Measurements from ENCODE around the gene VWF.

Gene VWF

DNA sequence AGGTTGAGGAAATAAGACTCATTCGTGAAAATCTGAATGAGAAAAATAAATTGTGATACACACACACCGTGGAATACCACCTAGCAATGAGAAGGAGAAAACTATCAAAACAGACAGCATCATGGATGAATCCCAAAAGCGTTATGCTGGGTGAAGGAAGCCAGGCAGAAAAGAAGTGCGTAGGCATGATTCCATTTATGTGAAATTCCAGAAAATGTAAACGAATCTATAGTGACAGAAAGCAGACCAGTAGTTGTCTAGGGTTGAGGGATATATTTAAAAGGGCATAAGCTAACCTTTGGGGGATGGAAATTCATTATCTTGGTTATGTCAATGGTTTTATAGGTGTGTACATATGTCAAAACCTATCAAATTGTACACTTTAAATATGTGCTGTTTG is 136.9 kb downstream of the VWF start:
- DNase-seq (ENCODE audit: low read depth, low spot score), result no peak

DNA sequence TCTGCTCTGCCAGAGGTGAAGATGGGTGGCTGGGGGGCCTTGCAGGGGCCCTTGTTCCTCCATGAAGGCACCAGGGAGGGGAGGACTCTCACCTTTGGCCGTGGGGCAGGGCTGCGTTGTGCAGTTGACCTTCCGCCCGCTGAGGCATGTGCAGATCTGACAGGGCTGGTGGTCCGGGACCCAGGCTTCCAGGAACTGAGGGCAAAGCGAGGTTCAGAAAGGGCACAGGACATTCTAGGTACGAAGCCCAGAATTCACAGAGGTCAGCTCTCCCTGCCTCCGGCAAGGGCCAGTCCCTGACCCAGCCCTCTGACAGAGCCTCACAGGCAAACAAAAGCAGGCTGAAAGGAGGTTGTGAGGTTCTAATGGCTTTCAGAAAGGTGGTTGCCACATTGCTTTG is 139.0 kb downstream of the VWF start:
- no peak for DNase-seq (ENCODE audit: low read depth, low spot score)

DNA sequence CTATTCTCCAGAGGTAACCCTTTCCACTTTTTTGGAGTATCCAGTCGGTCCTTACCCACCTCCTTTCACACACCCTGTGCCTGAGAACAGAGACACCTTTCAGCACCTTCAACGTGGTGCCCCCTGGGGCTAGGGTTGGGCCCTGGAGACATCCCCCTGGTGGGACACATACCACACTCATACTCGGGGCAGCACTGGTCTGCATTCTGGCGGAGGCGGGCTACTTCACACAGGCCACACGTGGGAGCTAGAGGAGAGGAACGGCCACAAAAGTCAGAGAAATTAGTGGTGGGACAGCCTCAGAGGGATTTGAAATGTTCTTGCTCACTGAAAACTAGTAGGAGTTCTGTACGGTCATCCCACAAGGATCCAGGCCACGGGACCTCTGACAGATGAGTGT is 139.6 kb downstream of the VWF start:
- DNase-seq (ENCODE audit: low read depth, low spot score), result no peak

DNA sequence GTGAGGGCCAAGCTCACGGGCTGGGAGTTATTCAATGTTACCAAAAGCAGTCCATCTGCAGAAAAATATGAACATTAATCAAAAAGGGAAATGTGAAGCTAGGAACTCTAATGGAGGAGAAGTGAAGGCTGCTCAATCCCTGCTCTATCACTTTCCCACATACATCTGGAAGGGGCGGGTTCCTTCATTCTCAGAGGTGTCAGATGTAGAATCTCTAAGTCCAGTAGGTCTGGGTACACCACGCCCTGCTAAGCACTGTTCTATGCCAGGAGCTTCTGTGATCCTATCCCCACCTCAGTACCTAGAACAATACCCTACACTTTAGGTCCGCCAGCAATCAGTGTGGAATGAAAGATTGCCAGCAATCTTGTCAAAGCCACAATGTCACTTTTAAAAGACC is 142.4 kb downstream of the VWF start:
- no peak for DNase-seq (ENCODE audit: low read depth, low spot score)

DNA sequence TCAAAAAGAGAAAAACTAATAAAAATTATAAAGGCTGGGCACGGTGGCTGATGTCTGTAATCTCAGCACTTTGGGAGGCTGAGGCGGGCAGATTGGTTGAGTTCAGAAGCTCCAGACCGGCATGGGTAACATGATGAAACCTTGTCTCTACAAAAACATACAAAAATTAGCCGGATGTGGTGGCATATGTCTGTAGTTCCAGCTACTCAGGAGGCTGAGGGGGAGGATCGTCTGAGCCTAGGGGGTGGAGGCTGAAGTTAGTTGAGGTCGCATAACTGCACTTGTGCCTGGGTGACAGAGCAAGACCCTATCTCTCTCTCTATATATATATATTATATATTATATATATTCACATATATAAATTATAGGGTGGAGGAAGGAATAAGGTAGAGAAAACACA is 146.9 kb downstream of the VWF start:
- DNase-seq (ENCODE audit: low read depth, low spot score), result no peak

DNA sequence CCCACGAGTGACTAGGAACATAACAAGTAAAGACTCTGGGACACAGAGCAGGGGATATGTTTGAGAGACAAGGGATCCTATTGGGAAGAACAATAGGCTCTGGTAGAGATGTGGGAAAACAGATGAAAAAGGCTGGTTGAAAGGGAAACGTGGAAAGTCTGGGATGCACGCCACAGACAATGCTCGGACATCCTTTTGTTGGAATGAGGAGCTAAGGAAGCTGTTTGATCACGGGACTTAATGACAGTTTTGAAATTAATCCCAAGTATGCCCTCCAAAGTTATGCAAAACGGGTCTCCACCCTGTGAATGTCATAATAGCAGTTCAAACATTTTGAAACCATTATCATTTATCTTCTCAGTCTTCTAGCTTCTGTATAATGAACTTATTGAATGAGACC is 147.8 kb downstream of the VWF start:
- no peak for DNase-seq (ENCODE audit: low read depth, low spot score)

DNA sequence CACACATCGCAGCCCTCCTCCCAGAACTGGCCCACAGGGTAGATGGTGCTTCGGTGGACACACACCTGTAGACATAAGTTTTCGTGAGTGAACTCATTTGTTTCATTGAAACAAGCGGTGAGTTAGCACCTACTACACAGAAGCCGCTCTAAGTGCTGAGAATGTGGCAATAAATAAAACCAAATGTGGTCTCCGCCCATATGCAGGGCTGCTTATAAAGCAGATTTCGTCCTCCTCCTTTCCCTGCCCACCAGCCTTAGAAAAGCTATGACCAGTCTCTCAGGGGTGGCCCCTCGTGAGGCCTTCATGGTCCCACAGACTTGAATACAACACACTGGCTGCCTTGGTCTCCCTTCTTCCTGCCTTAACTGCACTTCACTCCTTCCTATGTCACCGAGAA is 148.3 kb downstream of the VWF start:
- no peak for DNase-seq (ENCODE audit: low read depth, low spot score)

DNA sequence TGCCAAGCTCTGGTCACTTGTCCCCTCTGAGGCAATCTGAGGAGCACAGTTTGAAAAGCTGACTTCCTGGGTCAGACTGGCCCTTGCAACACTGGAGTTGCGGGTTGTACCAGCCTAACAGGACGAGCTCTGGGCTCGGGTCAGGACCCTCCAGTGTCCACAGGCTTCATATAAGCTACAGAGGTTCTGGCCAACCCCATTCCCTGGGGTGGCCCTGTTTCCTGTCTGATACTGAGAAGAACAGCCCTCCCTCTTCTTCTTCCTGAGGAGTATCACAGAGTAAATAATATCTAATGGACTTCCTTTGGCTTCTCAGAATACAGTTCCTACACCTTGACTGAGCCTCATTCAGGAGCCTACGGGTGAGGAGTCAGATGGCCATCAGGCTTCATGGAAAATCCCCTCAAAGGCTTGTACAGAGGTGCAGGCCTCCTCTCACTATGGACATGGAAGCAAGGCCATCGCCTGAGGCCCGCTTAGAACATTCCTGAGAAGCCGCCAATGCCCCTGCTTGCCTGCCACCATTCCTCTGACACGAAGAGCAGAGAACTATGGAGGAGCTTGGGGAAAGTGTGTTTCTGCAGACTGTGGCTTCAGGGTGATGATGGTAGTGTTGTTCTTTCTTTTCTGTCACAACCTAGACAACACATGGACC is 150.9 kb downstream of the VWF start:
- DNase-seq (ENCODE audit: low read depth, low spot score), result no peak

DNA sequence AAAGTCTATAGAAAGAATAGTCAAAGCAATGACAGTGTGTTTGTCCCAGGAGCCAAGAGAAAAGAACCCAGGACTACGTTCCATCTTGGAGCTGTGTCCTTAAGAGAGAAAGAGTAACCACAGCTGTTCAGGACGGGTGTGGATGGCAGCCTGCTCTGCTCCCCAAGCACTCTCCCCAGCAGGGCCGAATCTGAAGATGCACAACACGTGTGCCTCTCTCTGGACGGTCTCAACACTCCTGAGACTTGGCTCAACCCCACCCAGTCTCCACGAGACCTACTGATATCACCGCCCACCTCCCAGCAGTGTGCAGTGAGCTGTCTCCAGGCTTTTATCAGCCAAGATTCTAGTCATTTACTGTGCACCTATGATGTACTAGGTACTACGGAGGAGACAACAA is 152.1 kb downstream of the VWF start:
- no peak for DNase-seq (ENCODE audit: low read depth, low spot score)

DNA sequence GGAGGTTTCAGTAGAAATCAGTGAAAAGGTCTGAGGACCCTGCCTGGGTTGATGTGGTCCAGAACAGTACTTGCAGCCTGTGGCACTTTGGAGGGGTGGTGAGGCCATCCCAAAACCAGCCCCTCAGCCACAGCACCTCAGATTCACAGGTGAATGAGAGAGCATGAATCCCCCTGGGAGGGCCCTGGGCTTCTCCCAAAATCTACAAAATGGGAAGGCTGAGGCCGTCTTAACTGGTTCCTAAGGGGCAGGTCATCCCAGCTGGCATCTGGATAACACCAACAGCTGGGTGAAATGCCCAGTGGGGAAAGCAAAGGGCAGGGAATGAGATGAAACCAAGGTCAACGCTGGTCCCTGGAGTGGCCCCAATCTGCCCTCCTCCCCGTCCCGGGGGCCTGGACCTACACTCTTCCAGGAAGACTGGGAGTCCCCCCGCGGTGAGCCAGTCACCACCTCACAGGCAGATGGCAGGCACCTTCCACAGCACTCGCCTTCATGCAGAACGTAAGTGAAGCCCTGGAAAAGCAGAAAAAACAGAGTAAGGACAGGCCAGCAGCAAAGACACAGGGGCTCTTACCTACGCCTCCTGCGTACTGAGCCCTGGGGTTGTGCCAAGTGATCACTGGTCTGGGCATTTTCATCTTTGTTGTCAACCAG is 153.1 kb downstream of the VWF start:
- no peak for DNase-seq (ENCODE audit: low read depth, low spot score)

DNA sequence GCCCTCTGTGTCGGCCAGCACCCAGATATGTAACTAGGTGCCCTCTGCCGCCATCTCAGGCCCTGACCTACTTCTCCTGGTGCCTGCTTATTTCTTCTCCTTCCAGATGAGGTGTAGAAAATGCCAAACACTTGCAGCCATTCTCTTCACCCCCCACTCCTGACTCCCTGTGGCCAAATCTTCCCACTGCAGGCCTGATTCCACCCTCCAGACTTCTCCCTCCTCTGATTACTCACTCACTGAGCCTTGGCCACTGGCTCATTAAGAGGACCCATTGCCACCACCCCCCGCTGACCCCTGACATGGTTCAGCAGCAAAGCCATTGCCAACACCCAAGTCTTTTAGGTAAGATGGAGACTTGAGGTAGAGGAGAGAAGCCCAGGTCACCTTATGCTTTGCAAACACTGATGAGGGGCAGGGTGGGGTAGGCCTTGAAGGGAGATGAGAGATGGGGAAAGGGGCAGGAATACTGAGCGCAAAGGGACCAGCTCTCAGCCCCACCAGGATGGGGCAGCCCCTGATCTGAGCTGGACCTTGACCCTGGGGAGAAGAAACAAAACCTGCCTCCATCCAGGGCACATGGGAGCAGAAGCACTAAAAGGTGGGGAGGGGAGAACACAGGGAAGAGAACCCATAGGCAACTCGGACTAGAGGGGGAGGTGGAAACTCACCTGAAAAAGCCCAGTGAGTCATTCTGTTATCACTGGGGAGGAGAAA is 154.3 kb downstream of the VWF start:
- DNase-seq (ENCODE audit: low read depth, low spot score), result no peak

DNA sequence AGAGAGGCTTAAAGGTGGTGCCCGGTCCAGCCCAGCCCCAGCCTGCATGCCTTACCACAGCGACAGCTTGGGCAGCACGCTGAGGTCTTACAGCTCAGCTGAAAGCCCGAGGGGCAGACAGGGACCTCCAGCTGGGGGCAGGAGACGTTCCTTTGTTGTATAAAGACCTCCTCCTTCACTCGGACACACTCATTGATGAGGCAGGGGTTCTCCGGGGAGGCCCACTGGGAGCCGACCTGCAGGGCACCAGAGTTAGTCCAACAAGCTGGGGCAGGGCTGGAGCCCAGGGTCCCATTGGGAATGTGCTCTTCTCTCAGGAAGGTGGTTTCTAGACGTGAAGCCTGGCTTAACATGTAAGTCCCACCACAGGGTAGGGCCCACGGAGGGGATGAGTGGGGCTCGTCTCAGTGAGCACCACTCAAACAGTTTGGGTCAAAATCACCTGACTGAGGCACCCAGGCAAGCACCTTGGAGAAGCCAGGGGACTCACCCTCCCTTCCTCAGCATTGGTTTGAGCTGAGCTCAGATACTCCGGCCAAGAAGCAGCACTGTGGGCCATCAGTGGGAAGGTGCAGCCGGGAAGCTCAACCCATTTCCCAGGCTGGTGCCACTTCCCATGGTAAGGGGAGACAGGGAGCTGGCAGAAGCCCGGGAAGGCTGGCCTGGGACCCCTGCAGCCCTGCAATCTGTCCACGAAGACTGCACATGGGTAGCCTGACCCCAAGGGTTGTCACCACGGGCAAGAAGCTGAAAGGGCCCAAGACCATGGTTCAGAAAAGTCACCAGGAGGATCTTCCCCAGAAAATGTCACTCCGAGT is 155.1 kb downstream of the VWF start:
- no peak for DNase-seq (ENCODE audit: low read depth, low spot score)

DNA sequence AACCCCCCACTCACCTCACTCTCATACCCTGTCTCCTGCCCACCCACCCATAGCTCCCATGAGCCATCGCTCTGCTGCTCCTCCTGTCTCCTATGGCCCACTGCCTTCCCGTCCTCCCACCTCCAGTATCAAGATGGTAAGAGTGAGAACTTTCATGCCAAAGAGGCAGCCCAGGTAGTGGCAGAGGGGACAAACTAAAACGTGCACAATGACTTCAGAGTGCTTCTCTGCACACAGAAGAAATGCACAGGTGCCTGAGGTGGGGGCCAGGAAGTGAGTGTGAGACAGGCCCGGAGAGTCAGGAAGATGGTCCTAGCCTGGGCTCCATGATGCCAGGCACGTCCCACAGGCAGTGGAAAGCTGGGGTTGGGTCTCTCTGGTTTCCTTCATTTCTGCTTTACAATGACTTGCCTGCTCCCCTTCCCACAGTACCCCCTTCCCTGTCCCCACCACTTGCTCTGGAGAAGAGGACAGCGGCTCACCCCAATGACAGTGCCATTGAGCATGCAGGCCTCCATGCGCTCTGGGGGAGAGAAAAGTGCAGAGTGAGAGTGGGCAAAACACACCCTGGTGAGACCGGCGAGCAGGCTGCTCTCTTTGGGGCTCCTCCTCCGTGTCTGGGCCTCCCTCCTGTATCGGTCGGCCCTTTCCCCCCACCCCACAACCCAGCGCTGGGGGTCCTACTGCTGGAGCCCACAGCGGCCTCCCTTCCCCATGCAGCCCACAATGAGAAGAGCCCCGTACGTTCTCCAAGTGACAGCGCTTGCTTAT is 156.6 kb downstream of the VWF start:
- DNase-seq (ENCODE audit: low read depth, low spot score), result no peak

DNA sequence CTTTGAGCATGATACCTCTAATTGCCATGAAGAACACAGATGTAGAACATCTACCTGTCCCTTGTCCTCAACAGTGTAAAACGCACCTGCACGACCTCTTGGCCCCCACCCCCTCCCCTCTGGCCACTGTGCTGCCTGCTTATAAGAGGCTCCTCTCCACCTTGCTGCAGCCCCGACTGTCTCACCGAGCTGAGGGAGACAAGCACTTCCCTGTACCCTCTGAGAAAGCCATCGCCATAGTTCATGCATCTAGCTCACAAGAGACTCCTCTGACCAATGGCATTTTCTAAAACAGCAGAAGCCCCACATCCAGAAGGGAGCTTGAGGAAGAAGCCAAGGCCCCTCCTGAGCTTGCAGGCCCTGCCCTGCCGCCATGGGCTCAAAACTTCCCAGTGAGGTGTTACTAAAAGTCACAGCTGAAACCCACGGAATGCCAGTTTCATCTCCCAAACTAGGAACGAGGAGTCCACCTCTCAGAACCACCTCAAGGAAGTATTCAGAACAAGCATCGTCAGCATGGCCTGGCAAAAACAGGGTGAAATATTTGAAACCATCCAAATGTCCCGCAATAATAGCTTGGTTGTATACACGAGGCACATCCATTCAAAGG is 157.9 kb downstream of the VWF start:
- DNase-seq (ENCODE audit: low read depth, low spot score), result no peak

DNA sequence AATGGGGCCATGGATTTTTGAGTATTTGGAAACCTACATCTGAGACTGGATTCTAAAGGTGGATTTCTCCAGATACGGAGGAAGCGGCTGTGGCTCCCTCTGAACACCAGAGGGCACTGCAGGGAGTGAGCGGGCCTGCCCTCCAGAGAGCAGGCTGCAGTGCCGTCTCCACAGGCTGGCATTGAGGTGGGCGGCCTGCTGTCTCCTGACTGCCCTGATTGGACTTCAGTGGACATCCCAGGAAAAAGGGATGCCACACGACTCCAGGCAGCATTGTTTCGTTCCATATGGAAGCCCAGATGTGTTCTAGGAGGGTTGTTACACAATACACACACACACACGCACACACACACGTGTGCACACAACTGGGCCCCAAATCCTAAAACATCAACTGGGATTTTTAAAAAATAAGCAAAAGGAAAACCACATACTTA is 158.5 kb downstream of the VWF start:
- DNase-seq (ENCODE audit: low read depth, low spot score), result no peak

DNA sequence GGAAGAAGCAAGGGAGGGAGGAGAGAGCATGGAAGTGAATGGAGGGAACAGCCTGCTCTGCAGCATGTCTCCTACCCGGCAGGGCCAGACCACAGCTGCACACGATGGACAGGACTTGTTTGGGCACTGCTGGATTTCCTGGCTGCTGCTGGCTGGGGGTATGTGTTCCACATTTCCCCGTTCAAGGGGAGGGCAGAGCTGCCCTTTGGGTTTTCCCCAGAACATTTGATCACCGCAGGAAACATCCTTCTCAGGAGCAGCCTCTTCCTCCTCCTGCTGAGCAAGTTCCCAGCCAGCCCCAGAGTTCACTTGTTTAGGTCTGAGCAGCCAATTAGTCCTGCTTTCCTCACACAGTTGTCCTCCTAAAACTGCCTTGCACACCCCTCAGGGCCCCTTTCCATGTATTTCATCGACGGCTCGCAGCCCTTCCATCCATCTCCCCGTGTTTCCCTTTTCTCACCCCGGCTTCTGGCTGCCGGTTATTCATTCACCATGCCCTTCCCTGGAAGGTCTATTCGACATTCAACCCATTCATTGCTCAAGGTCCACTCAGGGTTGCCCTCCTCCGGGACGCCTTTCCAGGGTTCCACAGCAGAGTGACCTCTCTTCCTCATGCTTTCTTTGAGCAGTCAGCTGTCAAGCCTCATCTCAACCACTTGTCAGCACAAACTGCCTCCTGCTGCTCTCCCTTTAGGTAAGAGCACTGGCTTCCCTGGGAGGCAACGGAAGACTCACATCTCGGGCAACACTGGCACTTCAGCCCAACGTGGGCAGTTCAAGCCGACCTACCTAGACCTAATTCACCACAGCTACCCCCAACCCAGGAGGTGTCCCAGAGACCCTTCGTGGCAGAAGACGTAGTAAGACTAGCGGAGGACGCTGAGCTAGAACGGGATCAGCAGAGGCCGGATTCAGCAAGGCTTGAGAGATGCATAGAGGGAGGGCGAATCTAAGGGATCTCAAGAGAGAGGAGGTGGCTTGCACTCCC is 159.3 kb downstream of the VWF start:
- peak; percentile 81 for DNase-seq (ENCODE audit: low read depth, low spot score)

DNA sequence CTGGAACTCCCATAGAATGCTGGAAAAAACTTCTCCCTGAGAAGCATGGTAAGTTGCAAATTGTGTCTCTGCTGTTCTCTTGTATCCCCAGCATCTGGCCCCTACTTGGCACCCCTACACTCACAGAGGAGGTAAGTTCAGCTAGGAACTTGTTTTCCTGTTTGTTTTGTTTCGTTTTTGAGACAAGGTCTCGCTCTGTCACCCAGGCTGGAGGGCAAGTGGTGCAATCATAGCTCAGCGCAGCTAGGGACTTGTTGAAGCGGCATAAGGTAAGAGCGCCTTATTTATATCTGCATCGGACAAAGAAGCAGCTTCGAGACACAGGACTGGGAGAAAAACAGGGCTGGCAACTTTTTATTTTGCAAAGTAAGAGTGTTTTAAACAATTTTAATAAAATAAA is 161.0 kb downstream of the VWF start:
- no peak for DNase-seq (ENCODE audit: low read depth, low spot score)

DNA sequence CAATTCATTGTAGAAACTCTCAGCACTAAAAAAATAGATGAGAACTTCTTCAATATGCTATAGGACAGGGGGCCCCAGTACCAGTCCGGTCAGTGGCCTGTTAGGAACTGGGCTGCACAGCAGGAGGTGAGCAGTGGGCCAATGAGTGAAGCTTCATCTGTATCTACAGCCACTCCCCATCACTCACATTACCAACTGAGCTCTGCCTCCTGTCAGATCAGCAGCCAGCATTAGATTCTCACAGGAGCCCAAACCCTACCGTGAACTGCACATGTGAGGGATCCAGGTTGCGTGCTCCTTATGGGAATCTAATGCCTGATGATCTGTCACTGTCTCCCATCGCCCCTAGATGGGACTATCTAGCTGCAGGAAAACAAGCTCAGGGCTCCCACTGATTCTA is 163.7 kb downstream of the VWF start:
- no peak for DNase-seq (ENCODE audit: low read depth, low spot score)

DNA sequence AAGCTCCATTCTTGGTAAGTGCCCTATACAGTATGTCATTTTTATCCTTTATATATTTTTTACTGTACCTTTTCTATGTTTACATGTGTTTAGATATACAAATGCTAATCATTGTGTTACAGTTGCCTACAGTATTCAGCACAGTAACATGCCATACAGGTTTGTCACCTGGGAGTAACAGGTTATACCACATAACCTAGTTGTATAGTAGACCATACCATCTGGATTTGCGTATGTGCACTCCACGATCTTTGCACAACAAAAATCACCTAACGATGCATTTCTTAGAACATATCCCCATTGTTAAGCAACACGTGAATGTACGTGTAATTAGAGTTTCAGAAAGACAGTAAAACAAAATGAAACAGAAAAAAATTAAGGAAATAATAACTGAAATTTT is 167.5 kb downstream of the VWF start:
- DNase-seq (ENCODE audit: low read depth, low spot score), result no peak

DNA sequence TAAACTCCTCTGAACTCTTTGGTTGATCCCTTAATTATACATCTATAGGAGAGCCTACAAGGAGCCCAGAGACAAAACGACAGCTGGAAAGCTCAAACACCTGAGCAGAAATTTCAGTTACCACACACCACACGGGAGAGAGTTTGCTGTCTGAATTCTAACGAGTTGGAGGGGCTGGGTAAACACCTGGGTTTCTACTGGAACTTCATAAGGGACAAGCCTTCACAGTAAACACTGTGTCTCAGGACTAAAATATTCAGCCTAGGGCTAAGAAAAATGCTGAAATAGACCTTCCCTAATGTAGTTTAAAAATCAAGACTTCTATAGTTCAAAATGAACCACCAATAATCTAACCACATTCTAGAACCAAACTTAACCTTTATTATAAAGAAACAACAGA is 169.8 kb downstream of the VWF start:
- no peak for DNase-seq (ENCODE audit: low read depth, low spot score)

All from smooth muscle cell of the brain vasculature (primary cell).